Smooth muscle cell (in vitro differentiated cells): ENCODE results near the gene SLC1A1. TPM values are rescaled to one million over a fixed set of nuclear protein-coding genes. Genes with fewer than 3 reads are reported as not detected.

Source experiments
- DNase-seq: peaks from one replicate; lab custom pipeline; 2025; ENCODE audit not compliant: unreplicated experiment; lab: John Stamatoyannopoulos, UW
- H2AFZ ChIP-seq: fragments of 200-600 bp; sonication (generic); 2 replicates; pipeline ENCODE4 v1.6.0; 2016; ENCODE audit warnings: antibody characterized with exemption, low read depth, mild to moderate bottlenecking
- H3F3A ChIP-seq: fragments of 200-600 bp; sonication (generic); 2 replicates; pipeline ENCODE4 v1.6.0; 2017; ENCODE audit warnings: antibody characterized with exemption, low read depth
- H3K27ac ChIP-seq: fragments of 200-600 bp; sonication (generic); 2 replicates; pipeline ENCODE4 v1.5.1; 2016; ENCODE audit warnings: low read depth, mild to moderate bottlenecking
- H3K27me3 ChIP-seq: fragments of 200-600 bp; sonication (generic); 2 replicates; pipeline ENCODE4 v1.6.1; 2016; ENCODE audit warnings: low read depth, mild to moderate bottlenecking
- H3K36me3 ChIP-seq: fragments of 200-600 bp; sonication (generic); 2 replicates; pipeline ENCODE4 v1.5.1; 2016; ENCODE audit warnings: low read depth
- H3K4me1 ChIP-seq: fragments of 200-600 bp; sonication (generic); 2 replicates; pipeline ENCODE4 v1.5.1; 2016; ENCODE audit warnings: low read depth
- H3K4me2 ChIP-seq: fragments of 200-600 bp; sonication (generic); 2 replicates; pipeline ENCODE4 v1.6.0; 2016; ENCODE audit warnings: mild to moderate bottlenecking
- H3K4me3 ChIP-seq: fragments of 200-600 bp; sonication (generic); 2 replicates; pipeline ENCODE4 v1.5.1; 2016; ENCODE audit warnings: mild to moderate bottlenecking
- H3K79me2 ChIP-seq: fragments of 200-600 bp; sonication (generic); 2 replicates; pipeline ENCODE4 v1.6.0; 2016; ENCODE audit warnings: low read depth, mild to moderate bottlenecking
- H3K9ac ChIP-seq: fragments of 200-600 bp; sonication (generic); 2 replicates; pipeline ENCODE4 v1.6.0; 2016; ENCODE audit warnings: low read depth
- H3K9me3 ChIP-seq: fragments of 200-600 bp; sonication (generic); replicated peaks from 2 replicates; pipeline ENCODE4 v1.5.1; 2016; ENCODE audit warnings: low read depth
- H4K20me1 ChIP-seq: fragments of 200-600 bp; sonication (generic); 2 replicates; pipeline ENCODE4 v1.6.0; 2016; ENCODE audit warnings: low read depth
- CTCF ChIP-seq: fragments of 200-600 bp; sonication (generic); IDR thresholded peaks from 2 replicates; pipeline ENCODE4 v1.5.1; 2017; ENCODE audit warnings: borderline replicate concordance, mild to moderate bottlenecking, antibody characterized with exemption; ENCODE audit not compliant: insufficient read depth, poor library complexity, severe bottlenecking
- WGBS: methylation state at CpG from one replicate; pipeline ENCODE4 v1.1.7; 2016; ENCODE audit warnings: low lambda C conversion rate; 5-methylcytosine and 5-hydroxymethylcytosine counted together
- polyA plus RNA-seq: library from polyadenylated mRNA; unstranded; fragments of >200 nt; fragmentation: Nextera tagmentation; extraction: Ambion mirVana; gene quantifications from 2 replicates; pipeline ENCODE4 v1.2.1, GENCODE V29; 2016
- total RNA-seq: library from RNA; depleted of rRNA; stranded (reverse); fragments of >200 nt; gene quantifications from 2 replicates; pipeline ENCODE4 v1.2.3, GENCODE V29; 2014

The SLC1A1 gene
- total and polyA plus RNA-seq, 2 experiments from 2014 or later, result 11.3 to 15.6 TPM

GRCh38 chr9:4576448-4576847 is 86.2 kb downstream of the SLC1A1 start:
- Histone ChIP-seq H3K36me3 (no peaks in the 10 kb centered on the region), H2AFZ (no peak overlapping the region)
- no peak for DNase-seq

DNA sequence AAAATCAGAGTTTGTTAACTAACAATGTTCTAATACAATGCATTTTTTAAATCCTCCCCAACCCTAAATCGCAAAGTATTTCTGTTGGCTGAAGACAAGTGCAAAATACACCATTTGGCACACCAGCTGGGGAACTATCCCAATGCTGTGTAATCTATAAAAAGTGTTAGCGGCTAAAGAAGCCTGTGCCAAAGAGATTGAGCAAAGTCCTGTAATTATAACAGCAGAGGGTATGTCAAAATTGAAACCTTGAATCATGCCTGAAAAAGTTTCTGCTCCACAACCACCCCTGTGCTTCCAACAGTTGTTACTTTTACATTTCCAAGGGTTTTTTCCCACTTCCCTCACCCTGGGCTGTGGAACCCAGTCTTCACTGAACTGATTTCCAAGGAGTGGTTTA is 88.7 kb downstream of the SLC1A1 start:
- Histone ChIP-seq H3K27ac (no peak overlapping the region), H3K27me3 (no peaks in the 10 kb centered on the region)

More at GRCh38 chr9:4576448-4576847, 86.2 kb downstream of the SLC1A1 start:
- Histone ChIP-seq H3K9ac (no peak overlapping the region), H4K20me1 (no peaks in the 10 kb centered on the region), H3K27ac (no peak overlapping the region), H3K9me3 (no peaks in the 10 kb centered on the region), H3F3A (no peaks in the 10 kb centered on the region), H3K27me3 (no peaks in the 10 kb centered on the region), H3K79me2 (no peaks in the 10 kb centered on the region), H3K4me3 (no peak overlapping the region), H3K4me1 (no peaks in the 10 kb centered on the region), H3K4me2 (no peak overlapping the region)
- WGBS, result 85% methylated on average over 8 of the region's 8 CpGs
- TF ChIP-seq CTCF, result no peak

GRCh38 chr9:4581035-4581760 is 90.9 kb downstream of the SLC1A1 start:
- Histone ChIP-seq H3K27ac (no peak overlapping the region), H3F3A (no peaks in the 10 kb centered on the region), H3K79me2 (no peaks in the 10 kb centered on the region), H3K9me3 (no peaks in the 10 kb centered on the region), H2AFZ (no peak overlapping the region), H3K4me2 (no peak overlapping the region), H4K20me1 (no peaks in the 10 kb centered on the region), H3K36me3 (no peaks in the 10 kb centered on the region), H3K27me3 (no peaks in the 10 kb centered on the region), H3K9ac (no peak overlapping the region), H3K4me1 (no peaks in the 10 kb centered on the region), H3K4me3 (no peak overlapping the region)
- DNase-seq, result no peak
- no peak for TF ChIP-seq CTCF
- WGBS, result 83% methylated on average over 2 of the region's 2 CpGs

More for the DNA sequence above, 88.7 kb downstream of the SLC1A1 start:
- Histone ChIP-seq H2AFZ (no peak overlapping the region), H3K9ac (no peak overlapping the region), H3K9me3 (no peaks in the 10 kb centered on the region), H3K79me2 (no peaks in the 10 kb centered on the region), H4K20me1 (no peaks in the 10 kb centered on the region), H3K4me1 (no peaks in the 10 kb centered on the region), H3K4me3 (no peak overlapping the region), H3F3A (no peaks in the 10 kb centered on the region), H3K4me2 (no peak overlapping the region), H3K36me3 (no peaks in the 10 kb centered on the region)
- DNase-seq, result no peak
- WGBS, result 95% methylated on average over 2 of the region's 2 CpGs
- TF ChIP-seq CTCF, result no peak
